ENCODE measurements around the gene KIF26B.

Gene KIF26B

DNA sequence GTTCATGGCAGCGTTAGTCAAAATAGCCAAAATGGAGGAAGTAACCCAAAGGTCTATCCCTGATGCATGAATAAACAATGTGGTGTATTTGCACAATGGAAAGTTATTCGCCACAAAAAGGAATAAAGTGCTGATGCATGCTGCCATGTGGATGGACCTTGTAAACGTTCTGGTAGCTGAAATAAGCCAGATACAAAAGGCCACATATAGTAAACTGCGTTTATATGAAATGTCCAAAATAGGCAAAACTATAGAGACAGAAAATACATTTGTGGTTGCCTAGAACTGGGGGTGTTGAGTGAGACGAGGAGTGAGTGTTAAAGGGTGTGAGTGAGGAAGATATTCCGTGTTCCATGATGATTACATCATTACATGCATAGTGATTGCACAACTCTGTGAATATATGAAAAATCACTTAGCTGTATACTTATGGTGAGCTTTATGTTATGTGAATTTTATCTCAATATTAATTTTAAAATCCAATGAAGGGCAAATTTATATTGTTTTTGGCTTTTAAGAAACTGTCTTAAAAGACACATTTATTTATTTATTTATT is 321.3 kb downstream of the KIF26B start:
- DNase-seq, result no peak

GRCh38 chr1:245477941-245478340 is 323.2 kb downstream of the KIF26B start:
- DNase-seq, result no peak

- no peak for DNase-seq
Observed at GRCh38 chr1:245480393-245481120, 325.8 kb downstream of the KIF26B start.

GRCh38 chr1:245481261-245481660 is 326.5 kb downstream of the KIF26B start:
- DNase-seq, result no peak

DNA sequence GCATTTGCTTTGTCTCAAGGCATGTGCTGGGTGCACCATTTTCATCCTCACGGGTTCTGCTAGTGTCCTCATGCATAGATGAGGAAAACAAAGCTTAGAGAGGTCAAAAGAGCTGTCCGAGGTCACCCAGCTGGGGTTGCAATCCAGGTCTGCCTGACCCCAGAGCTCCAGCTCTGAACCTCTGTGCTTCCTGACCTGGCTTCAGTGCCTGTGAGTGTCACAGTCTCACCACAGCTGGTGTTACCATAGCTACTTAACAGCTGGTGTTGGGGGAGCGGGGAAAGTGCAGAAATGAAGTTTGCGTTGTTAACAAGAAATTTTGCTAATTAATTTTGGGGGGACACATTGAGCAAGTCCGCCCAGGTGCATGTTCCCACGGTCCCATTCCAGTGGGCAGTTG is 328.5 kb downstream of the KIF26B start:
- DNase-seq, result no peak

DNA sequence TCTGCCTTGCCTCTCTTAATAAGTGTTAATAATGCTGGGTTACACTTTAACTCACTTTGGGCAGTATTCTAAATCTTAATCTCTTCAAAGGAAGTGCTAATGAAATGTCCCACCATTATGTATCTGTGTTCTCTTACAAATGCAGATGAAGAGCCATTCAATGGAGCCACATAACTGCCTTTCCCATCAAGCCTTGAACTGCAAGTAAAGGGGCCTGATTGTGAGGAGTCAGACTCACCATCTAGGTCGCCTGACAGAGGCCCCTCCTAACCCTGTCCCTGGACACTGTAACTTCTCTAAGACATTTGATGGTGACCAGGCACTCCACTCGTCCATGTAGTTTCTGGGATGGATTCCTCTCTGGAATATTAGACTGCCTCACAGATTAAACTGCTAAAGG is 329.4 kb downstream of the KIF26B start:
- no peak for DNase-seq

GRCh38 chr1:245485996-245486395 is 331.2 kb downstream of the KIF26B start:
- DNase-seq, result no peak

DNA sequence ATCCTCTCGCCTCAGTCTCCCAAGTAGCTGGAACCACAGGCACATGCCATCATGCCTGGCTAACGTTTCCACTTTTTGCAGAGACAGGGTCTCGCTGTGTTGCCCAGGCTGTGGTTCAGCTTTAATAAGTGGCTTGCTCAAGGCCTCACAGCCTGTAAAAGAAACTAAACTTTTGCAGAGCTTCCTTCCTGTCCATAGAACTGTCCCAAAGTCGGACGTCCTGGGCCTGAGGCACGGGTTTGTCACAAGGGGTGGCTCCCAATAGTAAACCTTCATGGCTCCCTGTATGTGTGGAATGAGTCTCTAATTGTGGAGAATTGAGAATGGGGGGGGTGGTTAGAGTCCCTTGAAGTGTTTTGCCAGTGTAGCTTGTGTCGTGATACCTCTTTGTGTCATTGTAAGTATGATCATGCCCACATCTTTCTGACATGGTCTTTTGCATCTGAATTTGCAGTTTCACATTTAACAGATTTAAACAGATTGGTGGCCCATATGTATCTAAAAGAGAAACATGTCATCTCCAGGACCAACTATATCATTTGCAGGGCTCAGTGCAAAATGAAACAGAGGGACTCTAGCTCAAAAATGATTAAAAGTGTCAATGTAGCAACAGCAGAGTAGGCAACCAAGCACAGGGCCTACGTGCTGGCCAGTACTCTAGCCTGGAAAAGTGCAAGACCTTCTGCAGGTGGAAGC is 332.1 kb downstream of the KIF26B start:
- no peak for DNase-seq

DNA sequence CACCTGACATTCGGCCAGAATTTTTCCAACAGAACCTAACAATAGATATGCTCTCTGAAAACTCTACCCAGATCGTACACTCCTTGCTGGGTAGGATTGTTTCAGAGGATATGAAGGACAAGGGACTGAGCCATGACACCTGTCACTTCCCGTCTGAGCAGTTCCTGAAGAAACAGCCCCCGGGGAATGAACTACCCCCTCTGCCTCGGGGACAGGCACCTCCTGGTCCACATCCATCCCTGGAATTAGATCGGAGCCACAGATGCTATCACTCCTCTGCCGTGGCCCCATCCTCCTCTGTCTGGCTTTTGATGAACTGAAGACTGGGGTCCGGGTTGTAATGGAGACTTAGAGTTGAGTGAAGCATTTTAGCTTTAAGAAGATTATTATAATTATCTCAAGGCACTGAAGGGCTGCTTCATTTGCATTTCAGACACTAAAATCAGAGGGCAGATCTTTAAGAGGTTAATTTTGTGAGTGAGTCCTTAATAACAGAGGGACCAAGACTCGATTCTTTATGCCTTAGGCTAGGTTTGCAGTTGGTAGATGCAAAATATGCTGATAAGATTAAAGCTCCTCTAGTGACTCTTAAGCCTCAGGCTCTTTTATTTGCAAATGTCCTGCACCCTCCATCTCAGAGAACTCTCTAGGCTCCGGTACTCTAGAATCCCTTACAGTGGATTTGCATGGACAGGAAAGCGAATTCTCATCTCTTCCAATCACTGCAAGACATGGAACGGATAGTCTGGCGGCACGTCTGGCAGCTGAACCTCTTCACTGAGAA is 333.8 kb downstream of the KIF26B start:
- DNase-seq, result no peak

GRCh38 chr1:245489838-245490237 is 335.1 kb downstream of the KIF26B start:
- DNase-seq, result no peak

GRCh38 chr1:245493029-245493428 is 338.2 kb downstream of the KIF26B start:
- no peak for DNase-seq

- no peak for DNase-seq
Observed at GRCh38 chr1:245495681-245496080, 340.9 kb downstream of the KIF26B start.

GRCh38 chr1:245500546-245500945 is 345.8 kb downstream of the KIF26B start:
- no peak for DNase-seq

- DNase-seq, result no peak
Observed at GRCh38 chr1:245501633-245502032, 346.8 kb downstream of the KIF26B start.

- no peak for DNase-seq
Observed at GRCh38 chr1:245503548-245503947, 348.8 kb downstream of the KIF26B start.

DNA sequence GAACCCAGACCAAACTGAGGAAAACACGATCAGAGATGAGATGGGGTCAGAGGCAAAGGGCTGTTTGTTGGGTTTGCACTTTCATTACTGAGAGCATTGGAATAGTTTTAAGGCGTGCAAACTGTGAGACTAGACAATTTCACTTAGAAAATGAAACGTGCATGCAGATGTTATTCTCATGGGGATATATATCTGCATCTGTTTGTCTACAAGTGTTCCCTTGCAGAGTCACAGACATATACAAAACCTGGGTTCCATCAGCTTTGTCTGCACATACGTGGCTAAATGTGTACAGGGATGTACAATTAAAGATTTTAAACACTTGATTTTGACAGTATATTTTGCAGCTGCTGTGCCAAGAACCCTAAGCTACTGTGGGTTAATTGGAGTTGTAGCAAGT is 355.4 kb downstream of the KIF26B start:
- no peak for DNase-seq

- no peak for DNase-seq
Observed at GRCh38 chr1:245512181-245512888, 357.6 kb downstream of the KIF26B start.

DNA sequence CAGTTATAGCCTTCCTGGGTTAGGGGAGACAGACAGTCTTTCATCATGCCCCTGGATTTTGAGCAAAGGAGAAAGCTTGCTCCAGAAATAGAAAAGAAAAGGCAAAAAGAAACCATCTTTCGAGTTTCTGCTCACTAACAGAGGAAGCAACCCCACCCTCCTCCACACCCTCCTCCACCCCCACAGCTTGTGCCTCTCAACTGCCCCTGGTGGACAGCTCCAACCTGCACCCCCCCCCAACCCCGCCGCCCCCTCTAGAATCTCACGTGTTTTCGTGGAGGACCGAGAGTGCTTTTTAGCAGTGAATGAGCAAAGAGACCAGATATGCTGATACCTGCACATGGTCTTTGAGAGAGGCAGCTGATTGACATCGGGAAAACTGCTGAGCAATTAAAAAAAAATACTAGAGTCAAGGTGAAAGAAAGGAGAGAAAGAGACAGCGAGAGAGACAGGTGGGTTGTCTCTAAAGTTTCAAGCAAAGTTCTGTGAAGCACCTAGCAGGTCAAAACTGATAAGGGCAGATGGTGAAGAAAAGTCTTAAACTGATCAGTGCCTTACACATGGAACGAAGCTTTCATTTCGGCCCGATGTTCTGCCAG is 358.3 kb downstream of the KIF26B start:
- no peak for DNase-seq

- DNase-seq, result no peak
Observed at GRCh38 chr1:245516284-245516759, 361.5 kb downstream of the KIF26B start.

DNA sequence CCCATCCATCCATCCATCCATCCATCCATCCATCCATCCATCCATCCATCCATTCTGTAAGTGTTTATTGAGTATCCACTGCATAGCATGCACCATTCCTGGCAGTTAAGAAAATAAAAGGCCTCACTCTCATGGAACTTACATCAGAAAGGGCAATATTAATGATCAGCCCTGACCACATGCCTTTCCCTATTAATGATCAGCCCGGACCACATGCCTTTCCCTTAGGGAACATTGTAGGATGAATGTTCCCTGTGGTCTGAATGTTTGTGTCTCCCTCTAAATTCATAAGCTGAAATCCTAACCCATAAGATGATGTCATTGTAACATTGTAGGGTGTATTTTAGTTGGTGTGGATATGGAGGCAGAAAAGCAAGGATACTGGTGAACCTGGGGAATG is 365.8 kb downstream of the KIF26B start:
- no peak for DNase-seq

- DNase-seq, result no peak
Observed at GRCh38 chr1:245526141-245526540, 371.4 kb downstream of the KIF26B start.

DNA sequence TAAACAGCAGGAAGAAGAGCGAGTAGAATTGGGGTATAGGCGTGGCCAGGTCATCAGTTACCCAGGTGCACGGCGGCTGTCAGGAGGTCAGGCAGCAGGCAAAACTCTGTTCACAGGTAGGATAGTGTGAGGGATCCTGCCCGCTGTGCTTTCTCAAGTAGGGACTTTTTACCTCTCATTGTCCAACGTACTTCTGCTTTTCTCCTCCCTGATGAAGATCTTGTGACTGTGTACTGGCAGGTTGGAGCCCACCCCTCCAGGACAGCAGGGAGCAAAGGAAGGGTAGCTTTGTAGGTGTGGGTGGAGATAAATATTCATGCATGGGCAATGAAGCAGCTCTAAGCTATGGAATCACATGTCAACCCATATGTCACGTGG is 373.5 kb downstream of the KIF26B start:
- DNase-seq, result no peak

Measured in activated CD8-positive, alpha-beta memory T cell treated with anti-CD3 and anti-CD28 coated beads, Interleukin-2, amount 50 U/mL, for 4 hours (primary cell).